GM21367 (cell line): ENCODE results near the gene RAB6D.
"Not testable (repeated sequence)": the region's sequence is repeated elsewhere in the genome, so short reads cannot be mapped to it uniquely, and the experiment has no call there.

ENCODE experiments used
- ATAC-seq: cut with Tn5 transposase; IDR thresholded peaks from one replicate; pipeline ENCODE4 v1.9.1; 2021; ENCODE audit not compliant: unreplicated experiment

Gene RAB6D

GRCh38 chr2:131363703-131364186 lies at the start of gene RAB6D:
Gene RAB6D, minus strand, starts transcription at chr2:131364168. Its CDS starts 448 bp downstream, at chr2:131363720.
- not testable (repeated sequence) for ATAC-seq

- peak; percentile 87 for ATAC-seq
Observed at GRCh38 chr2:131413148-131413747, 49.3 kb upstream of the RAB6D start.

GRCh38 chr2:131410173-131410572 lies 46.2 kb upstream of the RAB6D start:
- ATAC-seq: no peak

GRCh38 chr2:131408778-131409177 lies 44.8 kb upstream of the RAB6D start:
- no peak for ATAC-seq

- no peak for ATAC-seq
Observed at GRCh38 chr2:131408207-131408606, 44.2 kb upstream of the RAB6D start.

GRCh38 chr2:131404753-131405152 lies 40.8 kb upstream of the RAB6D start:
- no peak for ATAC-seq

GRCh38 chr2:131402320-131403039 lies 38.5 kb upstream of the RAB6D start:
- no peak for ATAC-seq

- no peak for ATAC-seq
Observed at GRCh38 chr2:131400849-131401248, 36.9 kb upstream of the RAB6D start.

- ATAC-seq: not testable (repeated sequence)
Observed at GRCh38 chr2:131400441-131400840, 36.5 kb upstream of the RAB6D start.

GRCh38 chr2:131396209-131396608 lies 32.2 kb upstream of the RAB6D start:
- not testable (repeated sequence) for ATAC-seq

GRCh38 chr2:131395024-131395645 lies 31.2 kb upstream of the RAB6D start:
- ATAC-seq: not testable (repeated sequence)

- no peak for ATAC-seq
Observed at GRCh38 chr2:131394147-131394931, 30.4 kb upstream of the RAB6D start.

GRCh38 chr2:131391953-131392352 lies 28.0 kb upstream of the RAB6D start:
- not testable (repeated sequence) for ATAC-seq

- not testable (repeated sequence) for ATAC-seq
Observed at GRCh38 chr2:131391471-131391870, 27.5 kb upstream of the RAB6D start.

GRCh38 chr2:131390495-131391130 lies 26.6 kb upstream of the RAB6D start:
- not testable (repeated sequence) for ATAC-seq

GRCh38 chr2:131389657-131390056 lies 25.7 kb upstream of the RAB6D start:
- no peak for ATAC-seq

- not testable (repeated sequence) for ATAC-seq
Observed at GRCh38 chr2:131388834-131389233, 24.9 kb upstream of the RAB6D start.

- ATAC-seq: not testable (repeated sequence)
Observed at GRCh38 chr2:131373111-131373510, 9.1 kb upstream of the RAB6D start.

GRCh38 chr2:131369954-131370353 lies 6.0 kb upstream of the RAB6D start:
- no peak for ATAC-seq

GRCh38 chr2:131368493-131369066 lies 4.6 kb upstream of the RAB6D start:
- not testable (repeated sequence) for ATAC-seq
